Prostate gland (tissue), 2 donors: Measurements from ENCODE around the gene PLPP1.

Source experiments
- POLR2AphosphoS5 ChIP-seq: sonication (generic); formaldehyde crosslinking; IDR thresholded peaks from one replicate; pipeline ENCODE4 v1.6.1; 2017; ENCODE audit warnings: antibody characterized with exemption
- TF ChIP-seq, protein P1 (sequence below), 4 experiments: fragments of 200-600 bp in 2 of 4; fragments of 450-650 bp in 2 of 4; sonication (generic) in 2 of 4; IDR thresholded peaks; 1 replicate in 3 of 4; 2 replicates in 1 of 4; pipeline ENCODE4 v1.5.1; 2016 to 2019; ENCODE audit warnings: antibody characterized with exemption in 4 of 4, mild to moderate bottlenecking in 2 of 4, moderate library complexity in 2 of 4

DNA sequence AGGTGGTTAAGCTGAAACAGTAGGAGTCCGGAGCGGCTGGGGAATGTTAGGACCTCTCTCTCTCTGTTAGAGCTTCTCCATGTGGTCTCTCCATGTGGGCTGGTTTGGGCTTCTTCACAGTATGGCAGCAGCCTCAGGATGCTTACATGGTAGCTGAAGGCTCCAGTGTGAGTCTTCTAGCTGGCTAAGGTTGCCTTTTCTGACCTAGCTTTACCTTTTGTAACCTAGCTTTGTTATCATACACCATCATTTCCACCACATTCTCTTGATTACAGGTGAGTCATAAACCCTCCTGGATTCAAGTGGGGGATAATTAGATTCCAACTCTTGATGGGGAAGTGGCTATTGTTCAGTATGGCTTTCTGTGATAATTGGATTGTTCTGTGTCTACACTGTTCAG is 128.5 kb downstream of the PLPP1 start:
- TF ChIP-seq, protein P1, sequence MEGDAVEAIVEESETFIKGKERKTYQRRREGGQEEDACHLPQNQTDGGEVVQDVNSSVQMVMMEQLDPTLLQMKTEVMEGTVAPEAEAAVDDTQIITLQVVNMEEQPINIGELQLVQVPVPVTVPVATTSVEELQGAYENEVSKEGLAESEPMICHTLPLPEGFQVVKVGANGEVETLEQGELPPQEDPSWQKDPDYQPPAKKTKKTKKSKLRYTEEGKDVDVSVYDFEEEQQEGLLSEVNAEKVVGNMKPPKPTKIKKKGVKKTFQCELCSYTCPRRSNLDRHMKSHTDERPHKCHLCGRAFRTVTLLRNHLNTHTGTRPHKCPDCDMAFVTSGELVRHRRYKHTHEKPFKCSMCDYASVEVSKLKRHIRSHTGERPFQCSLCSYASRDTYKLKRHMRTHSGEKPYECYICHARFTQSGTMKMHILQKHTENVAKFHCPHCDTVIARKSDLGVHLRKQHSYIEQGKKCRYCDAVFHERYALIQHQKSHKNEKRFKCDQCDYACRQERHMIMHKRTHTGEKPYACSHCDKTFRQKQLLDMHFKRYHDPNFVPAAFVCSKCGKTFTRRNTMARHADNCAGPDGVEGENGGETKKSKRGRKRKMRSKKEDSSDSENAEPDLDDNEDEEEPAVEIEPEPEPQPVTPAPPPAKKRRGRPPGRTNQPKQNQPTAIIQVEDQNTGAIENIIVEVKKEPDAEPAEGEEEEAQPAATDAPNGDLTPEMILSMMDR (IDR thresholded peaks at IDR 0.05): no peak
- TF ChIP-seq POLR2AphosphoS5: no peak
